Kidney (tissue), 14 donors: ENCODE measurements around the gene PRUNE2. TPM values are rescaled to one million over a fixed set of nuclear protein-coding genes. Genes with fewer than 3 reads are reported as not detected.
"Not testable (repeated sequence)": the region's sequence is repeated elsewhere in the genome, so short reads cannot be mapped to it uniquely, and the experiment has no call there.

Experiments used
- DNase-seq, 5 donors: peaks; one replicate each; pipeline ENCODE4 v3.0.0-alpha.2; 2013 to 2020
- FAIRE-seq: peaks from 2 replicates; lab custom pipeline; 2012; peaks lifted over from hg19 to GRCh38; lab: Jason Lieb, UNC
- H3K27ac ChIP-seq, 2 donors: one replicate each; pipeline ENCODE4 v1.7.0; 2013; ENCODE audit warnings: low read depth in 2 of 2, low read length in 2 of 2, inconsistent platforms in 1 of 2
- H3K27me3 ChIP-seq: one replicate; pipeline ENCODE4 v1.7.1; 2013; ENCODE audit warnings: low read length, inconsistent platforms; ENCODE audit not compliant: control insufficient read depth, insufficient read depth
- H3K36me3 ChIP-seq, 3 donors: one replicate each; pipeline versions ENCODE4 v1.7.0 to v1.7.1; 2013; ENCODE audit warnings: low read length in 3 of 3, control low read depth in 1 of 3, inconsistent platforms in 1 of 3; ENCODE audit not compliant: insufficient read depth in 3 of 3, control insufficient read depth in 2 of 3
- H3K4me1 ChIP-seq, 3 donors: one replicate each; pipeline versions ENCODE4 v1.7.0 to v1.7.1; 2013; ENCODE audit warnings: low read length in 3 of 3, inconsistent platforms in 1 of 3, low read depth in 1 of 3; ENCODE audit not compliant: control insufficient read depth in 2 of 3, insufficient read depth in 2 of 3
- H3K4me3 ChIP-seq, 3 donors: one replicate each; pipeline versions ENCODE4 v1.7.0 to v1.8.1; 2013; ENCODE audit warnings: low read length in 3 of 3, control low read depth in 1 of 3, inconsistent platforms in 1 of 3
- H3K9ac ChIP-seq, 3 donors: one replicate each; pipeline versions ENCODE4 v1.7.0 to v1.7.1; 2013; ENCODE audit warnings: low read length in 3 of 3, control low read depth in 1 of 3, inconsistent platforms in 1 of 3
- H3K9me3 ChIP-seq, 3 donors: one replicate each; pipeline versions ENCODE4 v1.7.0 to v1.7.1; 2013; ENCODE audit warnings: low read length in 3 of 3, control low read depth in 1 of 3, inconsistent platforms in 1 of 3; ENCODE audit not compliant: control insufficient read depth in 2 of 3, insufficient read depth in 1 of 3
- intact Hi-C: fragments of 100-400 bp; cut with DNase I; formaldehyde crosslinking; loops from one replicate; pipeline ENCODE4 v1.11.1; 2022
- polyA plus RNA-seq: library from polyadenylated mRNA; stranded (reverse); fragments of 350-450 nt; fragmentation: Illumina TruSeq; extraction: RNeasy Lipid Tissue Mini Kit (QIAGEN cat#74804); gene quantifications from one replicate; pipeline ENCODE4 v1.2.3, GENCODE V29; 2014; ENCODE audit warnings: low read depth, low replicate concordance; ENCODE audit not compliant: insufficient read depth
- total RNA-seq: library from RNA; stranded (reverse); fragmentation: NEBNext Ultra II Directional; extraction: Animal tissue kit (Norgen Biotek cat#: 25700); gene quantifications from one replicate; pipeline ENCODE4 v1.2.1, GENCODE V29; 2021
- TF ChIP-seq, protein P1 (sequence below): IDR thresholded peaks from 3 replicates; pipeline ENCODE4 v1.5.1; 2012; ENCODE audit warnings: mild to moderate bottlenecking, moderate library complexity, borderline replicate concordance; ENCODE audit not compliant: insufficient read depth; ENCODE audit errors: extremely low read depth
- donor health status: control.
- donor health status: control.
- donor health status: control.
- donor health status: control.
- donor health status: control.
- donor health status: DM: yes; HTN: yes; CAD: no.
- donor health status: Normal renal cell carcinoma (clear cell type).

Gene PRUNE2
- total and polyA plus RNA-seq, 2 donors from 2014 or later = 12.6 to 65.1 TPM

- intact Hi-C loops = no loop called here
- Histone ChIP-seq H3K9me3 (no peaks in the 10 kb centered on the region), H3K27me3 (no peaks in the 10 kb centered on the region), H3K9ac (no peak overlapping the region), H3K36me3 (no peaks in the 10 kb centered on the region), H3K4me1 (no peaks in the 10 kb centered on the region), H3K27ac (no peak overlapping the region), H3K4me3 (no peak overlapping the region)
- FAIRE-seq (no peak), DNase-seq (no peak)
- TF ChIP-seq, protein P1, sequence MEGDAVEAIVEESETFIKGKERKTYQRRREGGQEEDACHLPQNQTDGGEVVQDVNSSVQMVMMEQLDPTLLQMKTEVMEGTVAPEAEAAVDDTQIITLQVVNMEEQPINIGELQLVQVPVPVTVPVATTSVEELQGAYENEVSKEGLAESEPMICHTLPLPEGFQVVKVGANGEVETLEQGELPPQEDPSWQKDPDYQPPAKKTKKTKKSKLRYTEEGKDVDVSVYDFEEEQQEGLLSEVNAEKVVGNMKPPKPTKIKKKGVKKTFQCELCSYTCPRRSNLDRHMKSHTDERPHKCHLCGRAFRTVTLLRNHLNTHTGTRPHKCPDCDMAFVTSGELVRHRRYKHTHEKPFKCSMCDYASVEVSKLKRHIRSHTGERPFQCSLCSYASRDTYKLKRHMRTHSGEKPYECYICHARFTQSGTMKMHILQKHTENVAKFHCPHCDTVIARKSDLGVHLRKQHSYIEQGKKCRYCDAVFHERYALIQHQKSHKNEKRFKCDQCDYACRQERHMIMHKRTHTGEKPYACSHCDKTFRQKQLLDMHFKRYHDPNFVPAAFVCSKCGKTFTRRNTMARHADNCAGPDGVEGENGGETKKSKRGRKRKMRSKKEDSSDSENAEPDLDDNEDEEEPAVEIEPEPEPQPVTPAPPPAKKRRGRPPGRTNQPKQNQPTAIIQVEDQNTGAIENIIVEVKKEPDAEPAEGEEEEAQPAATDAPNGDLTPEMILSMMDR = no peak
Observed at GRCh38 chr9:76863832-76864231, 42.1 kb downstream of the PRUNE2 start.

GRCh38 chr9:76859860-76860259 lies 46.1 kb downstream of the PRUNE2 start:
- no peak for DNase-seq
- Histone ChIP-seq H3K27ac (no peak overlapping the region), H3K9ac (no peak overlapping the region), H3K4me1 (no peaks in the 10 kb centered on the region), H3K27me3 (no peaks in the 10 kb centered on the region), H3K36me3 (no peaks in the 10 kb centered on the region), H3K4me3 (no peak overlapping the region), H3K9me3 (no peaks in the 10 kb centered on the region)
- intact Hi-C loops = no loop called here
- TF ChIP-seq, protein P1 = no peak
- no peak for FAIRE-seq

DNA sequence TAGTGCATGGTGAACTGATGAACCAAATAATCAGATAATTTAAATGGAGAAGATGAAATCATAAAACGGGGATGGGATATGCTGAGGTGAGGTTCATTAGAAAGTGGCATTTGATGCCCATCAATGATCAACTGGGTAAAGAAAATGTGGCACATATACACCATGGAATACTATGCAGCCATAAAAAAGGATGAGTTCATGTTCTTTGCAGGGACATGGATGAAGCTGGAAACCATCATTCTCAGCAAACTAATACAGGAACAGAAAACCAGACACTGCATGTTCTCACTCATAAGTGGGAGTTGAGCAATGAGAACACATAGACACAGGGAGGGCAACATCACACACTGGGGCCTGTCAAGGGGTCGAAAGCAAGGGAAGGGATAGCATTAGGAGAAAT lies 47.7 kb downstream of the PRUNE2 start:
- intact Hi-C loops, H3K4me1 ChIP-seq, FAIRE-seq, DNase-seq, H3K9ac ChIP-seq, H3K4me3 ChIP-seq, H3K36me3 ChIP-seq, H3K27ac ChIP-seq, H3K9me3 ChIP-seq, H3K27me3 ChIP-seq: not testable (repeated sequence)

- no peaks in the 10 kb centered on the region for H3K27me3 ChIP-seq
- H3K4me3 ChIP-seq = no peak overlapping the region
- H3K4me1 ChIP-seq = no peaks in the 10 kb centered on the region
- no peaks in the 10 kb centered on the region for H3K9me3 ChIP-seq
- intact Hi-C loops = no loop called here
- no peak overlapping the region for H3K27ac ChIP-seq
- DNase-seq = no peak
- TF ChIP-seq, protein P1 = no peak
- no peak for FAIRE-seq
- no peaks in the 10 kb centered on the region for H3K36me3 ChIP-seq
- no peak overlapping the region for H3K9ac ChIP-seq
Observed at GRCh38 chr9:76856016-76856415, 49.9 kb downstream of the PRUNE2 start.
